Measurements from ENCODE around the gene RPF1. TPM values are rescaled to one million over a fixed set of nuclear protein-coding genes. Genes with fewer than 3 reads are reported as not detected.

The RPF1 gene
- total and polyA plus RNA-seq, 5 donors from 2014 or later = 46.8 to 90.0 (median 66.8) TPM

DNA sequence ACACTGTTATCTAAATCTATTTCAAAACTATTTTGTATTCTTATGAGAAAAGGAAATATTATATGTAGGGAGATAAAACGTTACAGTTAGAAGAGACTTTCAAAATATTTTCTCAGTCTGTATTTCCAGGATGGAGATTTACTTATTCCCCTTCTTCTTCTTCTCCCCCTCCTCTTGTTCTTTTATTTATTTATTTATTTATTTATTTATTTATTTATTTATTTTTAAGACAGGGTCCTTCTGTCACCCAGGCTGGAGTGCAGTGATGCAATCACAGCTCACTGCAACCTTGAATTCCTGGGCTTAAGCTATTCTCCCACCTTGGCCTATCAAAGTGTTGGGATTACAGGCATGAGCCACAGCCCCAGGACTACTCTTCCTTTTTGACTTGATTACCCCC, 2.8 kb upstream of the RPF1 start:
- H3K27me3 Mint-ChIP-seq = peaks cover 67% of the 10 kb centered on the region
- H3K4me1 Mint-ChIP-seq = peaks cover 12 to 25% (median 17%) of the 10 kb centered on the region in 4 donors
- no peak overlapping the region for H3K4me3 ChIP-seq (ENCODE audit: low read depth, low read length)
- H3K9me3 Mint-ChIP-seq = peaks cover 4 to 13% (median 6%) of the 10 kb centered on the region in 7 donors
- no peak for DNase-seq
- no peak for ATAC-seq (ENCODE audit: low read depth in 2 of 2)
- no peak overlapping the region for H3K27ac Mint-ChIP-seq
- no peak overlapping the region for H3K27ac ChIP-seq (ENCODE audit: insufficient read depth, low read length, poor library complexity, severe bottlenecking)
- H3K27me3 ChIP-seq (ENCODE audit: control insufficient read depth, insufficient read depth, low read length) = peaks cover 36% of the 10 kb centered on the region
- H3K4me1 ChIP-seq (ENCODE audit: control insufficient read depth, insufficient read depth, low read length, poor library complexity, severe bottlenecking) = peaks cover 20% of the 10 kb centered on the region
- H3K36me3 Mint-ChIP-seq = peaks cover 9% of the 10 kb centered on the region
- peaks cover 0 to 4% of the 10 kb centered on the region in 2 experiments for H3K9me3 ChIP-seq (ENCODE audit: control insufficient read depth in 2 of 2, low read length in 2 of 2)
- H3K36me3 ChIP-seq (ENCODE audit: control insufficient read depth, insufficient read depth, low read length) = peaks cover 3% of the 10 kb centered on the region
- no peak overlapping the region for H3K4me3 Mint-ChIP-seq

- DNase-seq (peak in 1 of 3 donors; percentile 19), ATAC-seq (ENCODE audit: low read depth in 2 of 2) (no peak)
- peaks cover 33% of the 10 kb centered on the region for H3K27me3 Mint-ChIP-seq
- H3K27ac ChIP-seq (ENCODE audit: insufficient read depth, low read length, poor library complexity, severe bottlenecking) = peak overlapping the region; percentile 87
- peak overlapping the region in 2 of 3 donors; percentile 96 to 99 for H3K27ac Mint-ChIP-seq
- peaks cover 33% of the 10 kb centered on the region for H3K36me3 Mint-ChIP-seq
- H3K27me3 ChIP-seq (ENCODE audit: control insufficient read depth, insufficient read depth, low read length) = peaks cover 16% of the 10 kb centered on the region
- H3K4me3 ChIP-seq (ENCODE audit: low read depth, low read length) = peak overlapping the region; percentile 89
- peaks cover 33 to 55% (median 43%) of the 10 kb centered on the region in 4 donors for H3K4me1 Mint-ChIP-seq
- peak overlapping the region; percentile 97 to 100 (median 98) for H3K4me3 Mint-ChIP-seq
- H3K4me1 ChIP-seq (ENCODE audit: control insufficient read depth, insufficient read depth, low read length, poor library complexity, severe bottlenecking) = peaks cover 27% of the 10 kb centered on the region
- H3K9me3 ChIP-seq (ENCODE audit: control insufficient read depth in 2 of 2, low read length in 2 of 2) = peaks cover 0 to 4% of the 10 kb centered on the region in 2 experiments
- peaks cover 4 to 13% (median 6%) of the 10 kb centered on the region in 7 donors for H3K9me3 Mint-ChIP-seq
- peaks cover 29% of the 10 kb centered on the region for H3K36me3 ChIP-seq (ENCODE audit: control insufficient read depth, insufficient read depth, low read length)
These were observed 932 bp downstream of the RPF1 start for GRCh38 chr1:84479998-84480397.

DNA sequence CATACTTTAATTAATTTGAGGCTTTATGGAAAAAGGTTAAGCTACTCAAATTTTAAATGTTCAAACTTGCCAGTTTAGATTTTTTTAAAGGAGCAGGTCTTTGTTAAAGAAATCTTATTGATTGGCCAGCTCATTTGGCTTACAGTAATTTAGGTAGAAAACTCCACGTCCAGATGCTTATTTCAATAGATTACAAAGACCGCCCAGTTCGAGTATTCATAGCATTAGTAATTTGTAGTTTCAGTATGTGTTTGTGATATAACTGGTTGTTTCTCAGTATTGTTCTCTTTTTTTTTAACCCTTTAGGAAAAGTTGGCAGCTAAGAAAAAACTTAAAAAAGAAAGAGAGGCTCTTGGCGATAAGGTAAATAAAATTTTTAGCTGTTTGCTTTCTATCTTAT, 1.6 kb downstream of the RPF1 start:
- Mint-ChIP-seq H3K36me3 (peaks cover 34% of the 10 kb centered on the region), H3K4me3 (peak overlapping the region; percentile 76 to 100 (median 97)), H3K4me1 (peaks cover 33 to 58% (median 45%) of the 10 kb centered on the region in 4 donors)

GRCh38 chr1:84481317-84481716, 2.3 kb downstream of the RPF1 start:
- Mint-ChIP-seq H3K36me3 (peaks cover 39% of the 10 kb centered on the region), H3K4me1 (peaks cover 39 to 65% (median 51%) of the 10 kb centered on the region in 4 donors), H3K27ac (peak overlapping the region in 1 of 3 donors; percentile 63), H3K4me3 (peak overlapping the region; percentile 51 to 97 (median 68)), H3K27me3 (peaks cover 22% of the 10 kb centered on the region), H3K9me3 (peaks cover 4 to 13% (median 6%) of the 10 kb centered on the region in 7 donors)
- Histone ChIP-seq H3K27me3 (ENCODE audit: control insufficient read depth, insufficient read depth, low read length) (peaks cover 9% of the 10 kb centered on the region), H3K27ac (ENCODE audit: insufficient read depth, low read length, poor library complexity, severe bottlenecking) (no peak overlapping the region), H3K4me1 (ENCODE audit: control insufficient read depth, insufficient read depth, low read length, poor library complexity, severe bottlenecking) (peaks cover 27% of the 10 kb centered on the region), H3K4me3 (ENCODE audit: low read depth, low read length) (peak overlapping the region; percentile 89), H3K36me3 (ENCODE audit: control insufficient read depth, insufficient read depth, low read length) (peaks cover 39% of the 10 kb centered on the region), H3K9me3 (ENCODE audit: control insufficient read depth in 2 of 2, low read length in 2 of 2) (peaks cover 0 to 4% of the 10 kb centered on the region in 2 experiments)
- DNase-seq (no peak), ATAC-seq (ENCODE audit: low read depth in 2 of 2) (no peak)

More for the DNA sequence above, 1.6 kb downstream of the RPF1 start:
- H3K4me1 ChIP-seq (ENCODE audit: control insufficient read depth, insufficient read depth, low read length, poor library complexity, severe bottlenecking) = peaks cover 27% of the 10 kb centered on the region
- peaks cover 0 to 4% of the 10 kb centered on the region in 2 experiments for H3K9me3 ChIP-seq (ENCODE audit: control insufficient read depth in 2 of 2, low read length in 2 of 2)
- Mint-ChIP-seq H3K27me3 (peaks cover 27% of the 10 kb centered on the region), H3K27ac (peak overlapping the region in 1 of 3 donors; percentile 43), H3K9me3 (peaks cover 4 to 13% (median 6%) of the 10 kb centered on the region in 7 donors)
- peaks cover 35% of the 10 kb centered on the region for H3K36me3 ChIP-seq (ENCODE audit: control insufficient read depth, insufficient read depth, low read length)
- ATAC-seq (ENCODE audit: low read depth in 2 of 2) = no peak
- no peak for DNase-seq
- H3K27me3 ChIP-seq (ENCODE audit: control insufficient read depth, insufficient read depth, low read length) = peaks cover 10% of the 10 kb centered on the region
- peak overlapping the region; percentile 89 for H3K4me3 ChIP-seq (ENCODE audit: low read depth, low read length)
- H3K27ac ChIP-seq (ENCODE audit: insufficient read depth, low read length, poor library complexity, severe bottlenecking) = no peak overlapping the region

GRCh38 chr1:84488107-84488506, 9.0 kb downstream of the RPF1 start:
- peaks cover 76% of the 10 kb centered on the region for H3K36me3 ChIP-seq (ENCODE audit: control insufficient read depth, insufficient read depth, low read length)

DNA sequence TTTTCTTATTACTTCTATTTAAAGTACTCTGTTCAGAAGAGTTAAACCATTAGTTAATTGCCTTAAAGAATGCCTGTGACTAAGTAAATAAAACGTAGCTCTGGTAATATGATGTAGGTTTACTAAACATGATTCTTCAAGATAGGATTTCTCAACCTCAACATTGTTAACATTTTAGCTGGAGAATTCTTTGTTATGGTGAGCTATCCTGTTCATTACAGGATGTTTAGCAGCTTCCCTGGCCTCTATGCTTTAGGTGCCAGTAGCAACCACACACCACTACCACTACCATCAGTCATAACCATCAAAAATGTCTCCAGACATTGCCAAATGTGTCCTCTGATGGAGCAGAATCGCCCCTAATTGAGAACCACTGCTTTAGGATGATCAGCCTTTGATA, 10.7 kb downstream of the RPF1 start:
- H3K36me3 Mint-ChIP-seq = peaks cover 48% of the 10 kb centered on the region
- peaks cover 32 to 45% (median 39%) of the 10 kb centered on the region in 4 donors for H3K4me1 Mint-ChIP-seq
- H3K4me3 Mint-ChIP-seq = no peak overlapping the region
- H3K27ac Mint-ChIP-seq = peak overlapping the region in 1 of 3 donors; percentile 38
- H3K4me3 ChIP-seq (ENCODE audit: low read depth, low read length) = no peak overlapping the region
- no peaks in the 10 kb centered on the region for H3K27me3 Mint-ChIP-seq
- peaks cover 0 to 4% (median 0%) of the 10 kb centered on the region in 7 donors for H3K9me3 Mint-ChIP-seq
- H3K9me3 ChIP-seq (ENCODE audit: control insufficient read depth in 2 of 2, low read length in 2 of 2) = no peaks in the 10 kb centered on the region
- H3K4me1 ChIP-seq (ENCODE audit: control insufficient read depth, insufficient read depth, low read length, poor library complexity, severe bottlenecking) = no peaks in the 10 kb centered on the region
- peaks cover 79% of the 10 kb centered on the region for H3K36me3 ChIP-seq (ENCODE audit: control insufficient read depth, insufficient read depth, low read length)
- ATAC-seq (ENCODE audit: low read depth in 2 of 2) = no peak
- no peaks in the 10 kb centered on the region for H3K27me3 ChIP-seq (ENCODE audit: control insufficient read depth, insufficient read depth, low read length)
- DNase-seq = no peak
- no peak overlapping the region for H3K27ac ChIP-seq (ENCODE audit: insufficient read depth, low read length, poor library complexity, severe bottlenecking)

More at GRCh38 chr1:84488107-84488506, 9.0 kb downstream of the RPF1 start:
- H3K27me3 Mint-ChIP-seq = no peaks in the 10 kb centered on the region
- Histone ChIP-seq H3K4me3 (ENCODE audit: low read depth, low read length) (no peak overlapping the region), H3K27me3 (ENCODE audit: control insufficient read depth, insufficient read depth, low read length) (no peaks in the 10 kb centered on the region), H3K27ac (ENCODE audit: insufficient read depth, low read length, poor library complexity, severe bottlenecking) (no peak overlapping the region), H3K9me3 (ENCODE audit: control insufficient read depth in 2 of 2, low read length in 2 of 2) (no peaks in the 10 kb centered on the region), H3K4me1 (ENCODE audit: control insufficient read depth, insufficient read depth, low read length, poor library complexity, severe bottlenecking) (no peaks in the 10 kb centered on the region)
- DNase-seq (no peak), ATAC-seq (ENCODE audit: low read depth in 2 of 2) (no peak)
- H3K36me3 Mint-ChIP-seq = peaks cover 48% of the 10 kb centered on the region
- H3K9me3 Mint-ChIP-seq = peaks cover 0 to 4% (median 0%) of the 10 kb centered on the region in 7 donors
- peaks cover 34 to 52% (median 45%) of the 10 kb centered on the region in 4 donors for H3K4me1 Mint-ChIP-seq
- no peak overlapping the region for H3K27ac Mint-ChIP-seq
- no peak overlapping the region for H3K4me3 Mint-ChIP-seq

DNA sequence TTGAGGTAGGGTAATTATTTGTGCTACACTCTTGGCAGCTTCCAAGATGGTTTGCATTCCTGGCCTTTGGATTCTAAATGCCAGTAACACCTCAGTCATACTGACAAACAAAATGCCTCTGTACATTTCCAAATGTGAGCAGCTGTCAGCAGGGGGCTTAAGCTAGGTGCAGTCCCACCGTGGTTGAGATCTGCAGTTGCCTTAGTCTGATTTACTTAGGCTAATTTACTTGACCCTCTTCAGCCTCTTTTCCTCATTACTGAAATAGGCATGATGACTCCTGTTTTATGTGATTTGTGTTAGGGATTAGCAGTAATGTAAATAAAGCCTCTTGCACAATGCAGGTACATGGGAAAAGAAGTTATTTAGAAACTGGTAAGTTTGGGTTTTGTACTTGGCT, 13.7 kb downstream of the RPF1 start:
- Histone ChIP-seq H3K36me3 (ENCODE audit: control insufficient read depth, insufficient read depth, low read length) (peaks cover 88% of the 10 kb centered on the region), H3K4me1 (ENCODE audit: control insufficient read depth, insufficient read depth, low read length, poor library complexity, severe bottlenecking) (no peaks in the 10 kb centered on the region), H3K27ac (ENCODE audit: insufficient read depth, low read length, poor library complexity, severe bottlenecking) (no peak overlapping the region), H3K9me3 (ENCODE audit: control insufficient read depth in 2 of 2, low read length in 2 of 2) (no peaks in the 10 kb centered on the region), H3K4me3 (ENCODE audit: low read depth, low read length) (no peak overlapping the region), H3K27me3 (ENCODE audit: control insufficient read depth, insufficient read depth, low read length) (no peaks in the 10 kb centered on the region)
- Mint-ChIP-seq H3K4me3 (no peak overlapping the region), H3K27me3 (no peaks in the 10 kb centered on the region), H3K9me3 (no peaks in the 10 kb centered on the region), H3K4me1 (peaks cover 16 to 20% (median 19%) of the 10 kb centered on the region in 4 donors), H3K27ac (no peak overlapping the region), H3K36me3 (peaks cover 52% of the 10 kb centered on the region)
- ATAC-seq (ENCODE audit: low read depth in 2 of 2) (no peak), DNase-seq (no peak)

DNA sequence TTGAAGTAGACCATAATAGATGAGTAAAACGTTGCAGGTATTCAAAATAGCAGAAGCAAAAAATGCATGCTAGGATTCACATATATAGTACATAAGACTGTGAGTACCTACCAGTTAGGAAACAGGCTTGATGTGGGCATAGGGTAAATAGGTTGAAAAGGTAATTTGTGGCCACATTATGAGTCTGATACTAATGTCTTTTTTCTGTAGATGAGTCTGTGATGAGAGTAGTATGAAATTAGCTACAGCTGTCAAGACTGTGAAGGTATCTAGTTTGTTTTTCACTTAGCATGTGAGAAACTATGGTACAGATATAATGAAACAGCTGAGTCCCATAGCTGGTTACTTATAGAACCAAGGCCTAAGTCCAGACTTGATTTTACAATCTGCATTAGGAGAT, 14.7 kb downstream of the RPF1 start:
- Histone ChIP-seq H3K36me3 (ENCODE audit: control insufficient read depth, insufficient read depth, low read length) (peaks cover 91% of the 10 kb centered on the region), H3K27me3 (ENCODE audit: control insufficient read depth, insufficient read depth, low read length) (no peaks in the 10 kb centered on the region), H3K4me1 (ENCODE audit: control insufficient read depth, insufficient read depth, low read length, poor library complexity, severe bottlenecking) (no peaks in the 10 kb centered on the region), H3K9me3 (ENCODE audit: control insufficient read depth in 2 of 2, low read length in 2 of 2) (no peaks in the 10 kb centered on the region), H3K4me3 (ENCODE audit: low read depth, low read length) (no peak overlapping the region), H3K27ac (ENCODE audit: insufficient read depth, low read length, poor library complexity, severe bottlenecking) (no peak overlapping the region)
- DNase-seq = no peak
- no peaks in the 10 kb centered on the region for H3K27me3 Mint-ChIP-seq
- H3K4me3 Mint-ChIP-seq = no peak overlapping the region
- no peaks in the 10 kb centered on the region for H3K9me3 Mint-ChIP-seq
- no peak for ATAC-seq (ENCODE audit: low read depth in 2 of 2)
- peaks cover 53% of the 10 kb centered on the region for H3K36me3 Mint-ChIP-seq
- peaks cover 11 to 21% (median 18%) of the 10 kb centered on the region in 4 donors for H3K4me1 Mint-ChIP-seq
- H3K27ac Mint-ChIP-seq = peak overlapping the region in 2 of 3 donors; percentile 4 to 73
